GM12875 (cell line): ENCODE measurements around the gene RAB20.

Experiments used
- H3K4me3 ChIP-seq: one replicate; pipeline ENCODE4 v1.5.1; 2011; ENCODE audit warnings: low read depth, low read length, control low read depth
- TF ChIP-seq, protein P1 (sequence below): IDR thresholded peaks from 2 replicates; pipeline ENCODE4 v1.5.1; 2011; ENCODE audit warnings: low read depth, mild to moderate bottlenecking, control low read depth, inconsistent platforms, low read length, moderate library complexity, borderline replicate concordance; ENCODE audit not compliant: insufficient read depth

The RAB20 gene

DNA sequence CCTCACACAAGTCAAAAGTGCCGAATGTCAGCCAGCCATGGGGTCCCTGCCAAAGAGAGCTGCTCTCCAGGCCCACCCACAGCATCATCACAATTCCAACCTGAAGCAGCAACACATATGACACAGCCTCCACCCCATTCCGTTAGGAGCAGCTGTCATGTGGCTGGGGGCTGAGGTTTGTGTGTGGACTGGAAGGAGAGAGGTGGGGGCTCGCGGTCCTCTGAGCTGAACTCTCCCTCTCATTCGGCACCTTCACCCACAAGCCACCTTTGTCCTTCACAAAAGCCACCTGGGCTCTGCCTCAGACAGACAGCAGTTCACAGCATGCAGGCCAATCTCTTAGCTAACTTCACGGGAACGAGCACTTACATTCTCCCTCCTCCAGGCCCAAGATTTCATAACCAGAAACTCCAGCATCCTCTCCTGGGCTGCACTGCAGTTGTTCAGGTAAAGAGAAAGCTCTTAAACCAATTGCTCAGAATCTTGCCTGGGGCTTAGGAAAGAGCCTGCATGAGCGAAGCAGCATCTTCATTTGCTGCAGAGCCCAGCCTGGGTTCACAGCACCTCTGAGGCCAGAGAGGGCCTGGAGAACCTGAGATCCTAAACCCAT is 7.2 kb downstream of the RAB20 start:
- TF ChIP-seq, protein P1, sequence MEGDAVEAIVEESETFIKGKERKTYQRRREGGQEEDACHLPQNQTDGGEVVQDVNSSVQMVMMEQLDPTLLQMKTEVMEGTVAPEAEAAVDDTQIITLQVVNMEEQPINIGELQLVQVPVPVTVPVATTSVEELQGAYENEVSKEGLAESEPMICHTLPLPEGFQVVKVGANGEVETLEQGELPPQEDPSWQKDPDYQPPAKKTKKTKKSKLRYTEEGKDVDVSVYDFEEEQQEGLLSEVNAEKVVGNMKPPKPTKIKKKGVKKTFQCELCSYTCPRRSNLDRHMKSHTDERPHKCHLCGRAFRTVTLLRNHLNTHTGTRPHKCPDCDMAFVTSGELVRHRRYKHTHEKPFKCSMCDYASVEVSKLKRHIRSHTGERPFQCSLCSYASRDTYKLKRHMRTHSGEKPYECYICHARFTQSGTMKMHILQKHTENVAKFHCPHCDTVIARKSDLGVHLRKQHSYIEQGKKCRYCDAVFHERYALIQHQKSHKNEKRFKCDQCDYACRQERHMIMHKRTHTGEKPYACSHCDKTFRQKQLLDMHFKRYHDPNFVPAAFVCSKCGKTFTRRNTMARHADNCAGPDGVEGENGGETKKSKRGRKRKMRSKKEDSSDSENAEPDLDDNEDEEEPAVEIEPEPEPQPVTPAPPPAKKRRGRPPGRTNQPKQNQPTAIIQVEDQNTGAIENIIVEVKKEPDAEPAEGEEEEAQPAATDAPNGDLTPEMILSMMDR, result no peak
- H3K4me3 ChIP-seq, result no peak overlapping the region

DNA sequence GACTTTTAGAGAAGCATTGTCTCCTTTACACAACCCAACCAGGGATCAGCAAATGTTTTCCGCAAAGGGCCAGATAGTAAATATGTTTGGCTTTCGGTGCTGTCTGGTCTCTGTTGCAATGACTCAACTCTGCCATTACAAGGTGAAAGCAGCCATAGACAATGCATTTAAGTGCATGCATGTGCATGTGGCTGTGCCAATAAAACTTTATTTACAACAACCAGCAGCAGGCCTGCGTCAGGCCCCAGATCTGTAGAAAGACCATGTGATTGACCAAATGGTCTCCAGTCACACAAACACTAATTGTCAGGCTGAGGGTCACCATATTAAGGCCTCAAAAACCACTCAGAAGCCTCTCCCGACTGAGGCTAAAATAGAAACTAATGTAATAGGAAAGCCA is 8.1 kb downstream of the RAB20 start:
- no peak overlapping the region for H3K4me3 ChIP-seq
- TF ChIP-seq, protein P1, result no peak

DNA sequence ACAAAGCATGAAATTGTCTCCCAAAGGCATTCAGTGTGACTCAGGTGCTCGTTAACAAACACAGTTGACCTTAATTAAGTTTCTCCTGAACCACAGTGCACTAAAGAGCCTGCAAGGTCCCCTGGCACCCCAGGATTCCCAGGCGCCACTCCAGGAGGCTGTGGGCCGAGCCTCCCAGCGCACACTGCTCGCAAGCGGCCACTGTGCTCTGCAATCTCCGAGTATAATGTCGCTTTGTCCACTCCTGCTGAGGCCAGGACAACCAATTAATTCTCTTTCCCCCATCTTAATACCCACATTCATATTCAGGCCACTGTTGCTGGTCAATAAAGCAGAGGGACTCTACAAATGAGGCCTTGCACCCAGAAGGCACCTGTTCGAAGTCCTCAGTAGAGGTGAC is 8.8 kb downstream of the RAB20 start:
- no peak overlapping the region for H3K4me3 ChIP-seq
- TF ChIP-seq, protein P1, result no peak

DNA sequence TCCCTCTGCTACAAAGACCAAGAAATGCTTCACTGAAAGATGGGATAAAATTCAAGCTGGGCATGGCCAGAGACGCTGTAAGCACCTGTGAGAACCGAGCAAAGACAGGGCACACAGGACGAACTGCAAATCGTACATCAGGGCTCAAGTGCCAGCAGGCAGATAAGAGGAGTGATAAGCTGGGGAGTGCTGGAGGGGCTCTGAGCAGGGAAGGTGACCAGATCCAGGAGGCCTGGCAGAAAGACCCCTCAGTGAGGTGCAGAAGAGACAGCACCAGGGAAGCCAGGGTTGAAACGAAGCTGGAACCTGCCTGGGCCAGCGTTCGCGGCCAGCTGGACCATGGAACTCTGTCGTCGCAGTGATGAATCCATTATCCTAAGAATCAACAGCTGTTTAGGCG is 10.2 kb downstream of the RAB20 start:
- TF ChIP-seq, protein P1, result no peak
- H3K4me3 ChIP-seq, result no peak overlapping the region

DNA sequence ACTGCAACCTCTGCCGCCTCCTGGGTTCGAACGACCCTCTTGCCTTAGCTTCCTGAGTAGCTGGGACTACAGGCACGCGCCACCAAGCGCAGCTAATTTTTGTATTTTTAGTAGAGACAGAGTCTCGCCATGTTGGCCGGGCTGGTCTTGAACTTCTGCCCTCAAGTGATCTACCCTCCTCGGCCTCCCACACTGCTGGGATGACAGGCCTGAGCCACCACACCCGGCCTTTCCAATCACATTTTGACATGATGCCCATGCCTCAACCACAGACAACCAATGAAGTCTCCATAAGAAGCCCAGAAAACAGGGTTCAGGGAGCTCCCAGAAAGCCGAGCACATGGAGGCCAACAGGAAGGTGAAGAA is 11.7 kb downstream of the RAB20 start:
- no peak overlapping the region for H3K4me3 ChIP-seq
- TF ChIP-seq, protein P1, result no peak

DNA sequence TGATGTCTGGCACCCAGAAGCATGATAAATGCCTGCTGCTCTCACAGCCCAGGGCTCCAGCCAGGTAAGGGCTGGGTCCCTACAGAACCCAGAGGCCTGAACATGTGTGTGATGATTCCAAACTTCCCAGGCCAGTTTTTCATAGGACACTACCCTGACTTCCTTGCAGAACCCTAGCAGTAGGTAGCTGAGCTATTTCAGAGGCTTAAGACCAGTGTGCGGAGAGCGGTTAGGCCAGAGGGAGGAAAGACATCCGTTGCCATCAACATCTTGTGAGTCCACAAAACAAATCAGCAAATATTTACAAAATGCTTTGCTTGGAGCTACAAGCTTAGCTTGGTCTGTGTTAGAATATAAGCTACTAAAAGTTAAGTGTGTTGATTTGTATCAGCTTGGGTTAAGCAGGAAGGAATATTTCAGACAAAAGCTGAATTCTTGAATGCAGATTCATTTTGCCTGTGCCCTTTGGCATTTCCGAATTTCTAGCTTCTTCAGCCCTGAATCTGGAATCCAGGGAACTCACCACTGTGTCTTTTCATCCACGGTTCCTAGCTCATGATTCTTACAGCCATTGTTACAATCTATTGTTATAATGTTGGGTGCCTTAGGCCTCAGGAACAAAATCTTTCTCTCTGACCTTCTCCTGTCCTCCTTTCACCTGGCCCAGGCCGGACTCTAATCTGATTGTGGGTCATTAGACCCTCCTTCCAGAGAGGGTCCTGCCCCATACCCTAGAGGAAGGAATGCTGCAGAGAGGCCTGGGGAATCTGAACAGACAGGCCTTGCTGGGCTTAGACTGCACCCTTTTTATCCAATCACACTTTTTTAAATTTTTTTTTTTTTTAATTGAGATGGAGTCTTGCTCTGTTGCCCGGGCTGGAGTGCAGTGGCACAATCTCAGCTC is 12.4 kb downstream of the RAB20 start:
- H3K4me3 ChIP-seq, result no peak overlapping the region
- TF ChIP-seq, protein P1, result no peak

DNA sequence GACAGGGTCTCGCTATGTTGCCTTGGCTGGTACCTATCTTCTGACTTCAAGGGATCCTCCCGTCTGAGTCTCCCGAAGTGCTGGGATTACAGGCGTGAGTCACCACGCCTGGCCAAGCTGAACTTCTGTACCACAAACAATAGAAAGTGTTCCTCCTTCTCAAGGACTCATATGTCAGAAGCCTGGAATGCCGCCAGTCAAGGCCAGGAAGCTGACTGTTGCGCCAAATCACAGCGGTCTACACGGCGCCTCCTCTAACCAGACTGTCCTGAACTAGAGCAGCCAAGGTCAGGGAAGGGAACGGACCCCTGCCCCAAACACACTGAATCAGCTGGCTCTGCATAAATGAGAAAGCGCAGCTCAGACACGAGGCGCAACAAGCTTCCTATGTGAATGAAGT is 14.6 kb downstream of the RAB20 start:
- no peak overlapping the region for H3K4me3 ChIP-seq
- TF ChIP-seq, protein P1, result no peak
